Measurements from ENCODE around the gene ANKRD24.
"Not testable (repeated sequence)": the region's sequence is repeated elsewhere in the genome, so short reads cannot be mapped to it uniquely, and the experiment has no call there.

Gene ANKRD24

GRCh38 chr19:4238831-4239230, 56.3 kb downstream of the ANKRD24 start:
- Histone ChIP-seq H2AFZ (no peak overlapping the region), H3K4me1 (no peaks in the 10 kb centered on the region)
- TF ChIP-seq, protein P1, sequence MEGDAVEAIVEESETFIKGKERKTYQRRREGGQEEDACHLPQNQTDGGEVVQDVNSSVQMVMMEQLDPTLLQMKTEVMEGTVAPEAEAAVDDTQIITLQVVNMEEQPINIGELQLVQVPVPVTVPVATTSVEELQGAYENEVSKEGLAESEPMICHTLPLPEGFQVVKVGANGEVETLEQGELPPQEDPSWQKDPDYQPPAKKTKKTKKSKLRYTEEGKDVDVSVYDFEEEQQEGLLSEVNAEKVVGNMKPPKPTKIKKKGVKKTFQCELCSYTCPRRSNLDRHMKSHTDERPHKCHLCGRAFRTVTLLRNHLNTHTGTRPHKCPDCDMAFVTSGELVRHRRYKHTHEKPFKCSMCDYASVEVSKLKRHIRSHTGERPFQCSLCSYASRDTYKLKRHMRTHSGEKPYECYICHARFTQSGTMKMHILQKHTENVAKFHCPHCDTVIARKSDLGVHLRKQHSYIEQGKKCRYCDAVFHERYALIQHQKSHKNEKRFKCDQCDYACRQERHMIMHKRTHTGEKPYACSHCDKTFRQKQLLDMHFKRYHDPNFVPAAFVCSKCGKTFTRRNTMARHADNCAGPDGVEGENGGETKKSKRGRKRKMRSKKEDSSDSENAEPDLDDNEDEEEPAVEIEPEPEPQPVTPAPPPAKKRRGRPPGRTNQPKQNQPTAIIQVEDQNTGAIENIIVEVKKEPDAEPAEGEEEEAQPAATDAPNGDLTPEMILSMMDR (IDR thresholded peaks at IDR 0.05): no peak

GRCh38 chr19:4241824-4242430, 59.4 kb downstream of the ANKRD24 start:
- no peak overlapping the region for H3K9ac ChIP-seq
- H3K9me3 ChIP-seq (ENCODE audit: control insufficient read depth, low read length): no peaks in the 10 kb centered on the region
- H3K4me2 ChIP-seq (ENCODE audit: low read length): no peak overlapping the region
- H3K36me3 ChIP-seq (ENCODE audit: control insufficient read depth, insufficient read depth, low read length): no peaks in the 10 kb centered on the region
- no peaks in the 10 kb centered on the region for H3K4me1 ChIP-seq
- TF ChIP-seq, protein P1 (IDR thresholded peaks at IDR 0.05): no peak
- H3K27me3 ChIP-seq (ENCODE audit: control insufficient read depth, insufficient read depth, low read length): no peaks in the 10 kb centered on the region
- H3K79me2 ChIP-seq: no peaks in the 10 kb centered on the region
- H3K27ac ChIP-seq: no peak overlapping the region
- H3K4me3 ChIP-seq (ENCODE audit: low read depth, low read length): no peak overlapping the region
- H2AFZ ChIP-seq: no peak overlapping the region

More at GRCh38 chr19:4238831-4239230, 56.3 kb downstream of the ANKRD24 start:
- H3K27ac ChIP-seq: no peak overlapping the region
- no peaks in the 10 kb centered on the region for H3K36me3 ChIP-seq (ENCODE audit: control insufficient read depth, insufficient read depth, low read length)
- no peak overlapping the region for H3K4me3 ChIP-seq (ENCODE audit: low read depth, low read length)
- no peaks in the 10 kb centered on the region for H3K9me3 ChIP-seq (ENCODE audit: control insufficient read depth, low read length)
- no peak overlapping the region for H3K4me2 ChIP-seq (ENCODE audit: low read length)
- no peaks in the 10 kb centered on the region for H3K27me3 ChIP-seq (ENCODE audit: control insufficient read depth, insufficient read depth, low read length)
- H3K9ac ChIP-seq: no peak overlapping the region
- no peaks in the 10 kb centered on the region for H3K79me2 ChIP-seq

DNA sequence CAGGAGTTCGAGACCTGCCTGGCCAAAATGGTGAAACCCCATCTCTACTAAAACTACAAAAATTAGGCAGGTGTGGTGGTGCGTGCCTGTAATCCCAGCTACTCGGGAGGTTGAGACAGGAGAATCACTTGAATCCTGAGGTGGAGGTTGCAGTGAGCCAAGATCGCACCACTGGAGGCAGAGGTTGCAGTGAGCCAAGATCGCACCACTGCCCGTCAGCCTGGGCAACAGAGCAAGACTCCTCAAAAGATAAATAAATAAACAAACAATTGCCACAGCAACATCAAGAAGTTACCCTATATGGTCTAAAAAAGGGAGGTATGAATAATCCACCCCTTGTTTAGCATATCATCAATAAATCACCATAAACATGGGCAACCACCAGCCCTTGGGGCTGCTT, 63.4 kb downstream of the ANKRD24 start:
- H3K36me3 ChIP-seq (ENCODE audit: control insufficient read depth, insufficient read depth, low read length); H3K4me1 ChIP-seq; H3K27me3 ChIP-seq (ENCODE audit: control insufficient read depth, insufficient read depth, low read length); H3K79me2 ChIP-seq; H3K9ac ChIP-seq; H3K27ac ChIP-seq; H3K4me3 ChIP-seq (ENCODE audit: low read depth, low read length); H3K9me3 ChIP-seq (ENCODE audit: control insufficient read depth, low read length); H3K4me2 ChIP-seq (ENCODE audit: low read length): not testable (repeated sequence)
- peak overlapping the region; percentile 100 for H2AFZ ChIP-seq

DNA sequence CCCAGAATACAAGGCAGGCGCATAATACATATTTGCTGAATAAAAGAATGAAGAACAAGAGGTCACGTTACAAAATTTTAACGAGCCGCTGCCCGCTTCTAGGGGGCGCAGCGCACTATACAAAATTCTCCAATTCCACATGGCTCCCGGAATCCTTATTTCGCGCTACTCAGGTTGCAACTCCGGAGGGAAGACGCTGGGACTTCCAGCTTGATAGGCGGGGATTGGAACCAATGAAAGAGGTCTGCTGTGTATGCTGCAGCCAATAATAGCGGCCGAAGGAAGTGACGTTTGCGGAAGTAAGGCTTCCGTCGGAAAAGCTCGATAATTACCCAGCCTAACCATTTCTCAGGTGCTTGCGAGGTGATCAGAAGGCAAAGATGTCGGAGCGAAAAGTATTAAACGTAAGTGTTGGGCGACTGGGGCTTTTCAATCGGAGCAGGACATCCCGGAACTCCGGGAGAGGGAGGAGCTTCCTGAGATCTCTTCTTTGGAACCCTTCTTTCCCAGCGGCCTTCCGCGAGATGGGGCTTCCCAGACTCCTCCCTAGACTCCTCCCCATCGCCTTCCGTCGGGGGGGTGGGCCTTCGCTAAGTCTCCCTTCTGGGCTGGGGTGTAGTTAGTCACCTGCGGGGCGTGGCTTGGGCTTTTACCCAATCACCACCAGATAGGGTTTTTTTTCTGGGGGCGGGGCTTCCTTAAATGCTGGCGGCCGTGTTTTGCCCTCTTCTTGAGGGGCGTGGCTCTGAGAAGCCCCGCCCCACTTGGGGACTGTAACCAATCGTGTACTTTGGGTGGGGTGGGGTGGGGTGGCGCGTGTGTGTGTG, 64.5 kb downstream of the ANKRD24 start, which contains the start of gene YJU2:
Gene YJU2, plus strand, starts transcription at position 314 of the 827 bp plus-strand sequence. Its CDS starts 67 bp downstream, at position 381.
- peaks cover 6% of the 10 kb centered on the region for H3K4me1 ChIP-seq
- H3K27me3 ChIP-seq (ENCODE audit: control insufficient read depth, insufficient read depth, low read length): no peaks in the 10 kb centered on the region
- peak within 1 kb of the TSS; percentile 78 for H3K9ac ChIP-seq
- TF ChIP-seq, protein P1 (IDR thresholded peaks at IDR 0.05): peak; percentile 55
- H2AFZ ChIP-seq: peak within 1 kb of the TSS; percentile 100
- H3K27ac ChIP-seq: peak within 1 kb of the TSS; percentile 100
- H3K4me2 ChIP-seq (ENCODE audit: low read length): peak within 1 kb of the TSS; percentile 90
- H3K4me3 ChIP-seq (ENCODE audit: low read depth, low read length): peak within 1 kb of the TSS; percentile 100
- H3K9me3 ChIP-seq (ENCODE audit: control insufficient read depth, low read length): no peaks in the 10 kb centered on the region
- H3K79me2 ChIP-seq: no peaks in the 10 kb centered on the region
- no peaks in the 10 kb centered on the region for H3K36me3 ChIP-seq (ENCODE audit: control insufficient read depth, insufficient read depth, low read length)

DNA sequence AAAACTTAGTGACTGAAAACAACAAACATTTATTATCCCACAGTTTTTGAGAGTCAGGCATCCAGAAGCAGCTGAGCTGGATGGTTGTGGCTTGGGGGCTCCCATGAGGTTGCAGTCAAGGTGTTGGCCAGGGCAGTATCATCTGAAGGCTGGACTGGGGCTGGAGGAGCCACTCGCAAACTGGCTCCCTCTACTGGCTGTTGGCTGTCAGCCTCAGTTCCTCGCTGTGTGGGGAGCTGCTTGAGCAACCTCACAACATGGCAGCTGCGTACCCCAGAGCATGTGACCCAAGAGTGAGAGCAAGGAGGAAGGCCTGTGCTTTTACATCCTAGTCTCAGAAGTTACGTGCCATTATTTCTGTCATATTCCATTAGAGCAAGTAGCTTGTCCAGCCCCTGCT, 74.1 kb downstream of the ANKRD24 start:
- peaks cover 3% of the 10 kb centered on the region for H3K79me2 ChIP-seq
- H3K4me3 ChIP-seq (ENCODE audit: low read depth, low read length): no peak overlapping the region
- H2AFZ ChIP-seq: no peak overlapping the region
- H3K27ac ChIP-seq: no peak overlapping the region
- TF ChIP-seq, protein P1 (IDR thresholded peaks at IDR 0.05): no peak
- no peaks in the 10 kb centered on the region for H3K9me3 ChIP-seq (ENCODE audit: control insufficient read depth, low read length)
- no peak overlapping the region for H3K4me2 ChIP-seq (ENCODE audit: low read length)
- H3K9ac ChIP-seq: no peak overlapping the region
- H3K36me3 ChIP-seq (ENCODE audit: control insufficient read depth, insufficient read depth, low read length): no peaks in the 10 kb centered on the region
- no peaks in the 10 kb centered on the region for H3K27me3 ChIP-seq (ENCODE audit: control insufficient read depth, insufficient read depth, low read length)
- H3K4me1 ChIP-seq: no peaks in the 10 kb centered on the region
